Measurements from ENCODE around the gene THBS2.
"Not testable (repeated sequence)": the region's sequence is repeated elsewhere in the genome, so short reads cannot be mapped to it uniquely, and the experiment has no call there.

THBS2 gene

GRCh38 chr6:169277619-169278018 lies 24.0 kb upstream of the THBS2 start:
- DNase-seq = no peak
- intact Hi-C loops (cut with DNase I) = no loop called here

DNA sequence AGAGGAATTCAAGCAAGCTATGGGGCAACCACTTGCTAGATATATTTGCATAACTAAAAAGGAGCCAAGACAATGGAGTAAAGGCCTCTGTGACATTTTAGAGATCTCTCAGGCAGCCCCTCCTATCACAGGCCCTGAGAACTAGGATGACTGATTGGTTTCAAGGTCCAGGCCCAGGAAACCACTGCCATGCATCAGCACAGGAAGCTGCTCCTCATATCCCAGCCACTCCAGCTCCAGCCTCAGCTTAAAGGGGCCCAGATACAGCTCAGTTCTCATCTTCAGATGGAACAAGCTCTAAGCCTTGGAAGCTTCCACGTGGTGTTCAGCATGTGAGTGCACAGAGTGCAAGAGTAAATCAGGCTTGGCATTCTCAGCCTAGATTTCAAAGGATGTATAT lies 21.1 kb upstream of the THBS2 start:
- no peak for DNase-seq
- intact Hi-C loops (cut with DNase I) = no loop called here

DNA sequence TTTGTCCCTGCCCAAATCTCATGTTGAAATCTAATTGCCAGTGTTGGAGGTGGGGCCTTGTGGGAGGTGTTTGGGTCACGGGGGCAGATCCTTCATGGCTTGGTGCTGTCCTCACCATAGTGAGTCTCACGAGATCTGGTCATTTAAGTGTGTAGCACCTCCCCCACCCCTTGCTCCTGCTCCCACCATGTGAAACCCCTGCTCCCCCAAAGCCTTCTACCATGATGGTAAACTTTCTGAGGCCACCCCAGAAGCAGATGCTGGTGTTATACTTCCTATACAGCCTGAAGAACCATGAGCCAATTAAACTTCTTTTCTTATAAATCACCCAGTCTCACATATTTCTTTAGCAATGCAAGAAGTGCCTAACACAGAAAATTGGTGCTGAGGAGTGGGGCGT lies 19.9 kb upstream of the THBS2 start:
- intact Hi-C loops (cut with DNase I) = no loop called here

DNA sequence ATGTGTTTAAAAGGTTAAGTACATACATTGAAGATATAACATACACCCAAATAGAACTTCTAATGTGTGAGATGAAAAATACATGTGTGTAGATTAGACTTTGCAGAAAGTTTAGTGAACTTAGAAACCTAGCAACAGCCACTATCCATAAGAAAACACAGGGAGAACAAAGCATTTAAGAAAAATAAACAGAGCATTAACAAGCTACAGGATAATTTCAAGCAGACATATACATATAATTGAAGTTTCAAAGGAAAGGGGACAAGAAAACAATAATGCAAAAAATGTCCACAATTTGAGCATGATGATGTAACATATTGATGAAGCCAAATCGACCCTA lies 18.2 kb upstream of the THBS2 start:
- DNase-seq = no peak
- intact Hi-C loops (cut with DNase I) = no loop called here

More for the DNA sequence above, 19.9 kb upstream of the THBS2 start:
- DNase-seq = no peak

DNA sequence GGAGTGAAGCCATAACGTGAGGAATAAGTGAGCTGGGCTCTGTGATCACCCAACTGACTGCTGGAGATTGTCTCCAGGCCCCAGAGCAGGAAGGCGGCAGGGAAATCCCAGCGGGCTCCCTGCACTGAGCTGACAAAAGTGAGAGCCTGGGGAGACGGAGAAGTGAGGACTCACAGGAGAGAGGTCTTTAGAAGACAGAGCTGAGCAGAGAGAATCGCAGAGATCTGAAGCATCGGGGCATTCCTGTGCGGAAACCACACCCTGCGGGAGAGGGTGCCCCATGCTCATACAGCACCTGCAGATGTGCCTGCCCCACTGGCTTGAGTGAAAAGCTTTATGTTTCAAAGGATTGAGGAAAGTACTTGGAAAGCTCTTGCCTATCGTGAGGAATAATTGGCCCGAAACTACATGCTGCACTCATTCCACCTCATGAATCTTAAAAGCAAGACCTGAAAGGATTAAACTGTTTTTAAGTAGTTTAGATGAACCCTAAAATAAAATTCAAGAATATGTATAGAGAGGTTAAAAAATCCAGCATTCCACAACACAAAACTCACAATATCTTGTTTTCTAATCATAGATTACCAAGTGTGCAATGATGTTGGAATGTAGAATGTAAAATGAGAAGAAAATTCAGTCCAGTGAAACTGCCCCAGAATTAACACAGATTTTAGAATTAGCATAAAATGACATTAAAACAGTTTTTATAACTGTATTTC lies 17.7 kb upstream of the THBS2 start:
- intact Hi-C loops (cut with DNase I) = no loop called here
- no peak for DNase-seq

DNA sequence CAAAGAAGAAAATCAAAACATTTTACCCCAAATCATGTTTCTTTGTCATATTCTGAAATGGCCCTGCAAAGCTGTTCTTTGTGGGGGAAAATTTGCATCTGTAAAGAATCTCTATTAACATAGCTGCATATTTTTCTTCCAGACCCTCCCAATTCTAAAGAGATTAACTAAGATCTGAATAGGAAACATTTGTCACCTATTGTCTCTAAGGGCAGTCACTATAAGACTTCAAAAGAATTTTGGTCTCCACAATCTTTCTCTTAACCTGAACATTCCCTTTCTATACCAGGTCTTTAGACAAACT lies 16.4 kb upstream of the THBS2 start:
- intact Hi-C loops (cut with DNase I); DNase-seq: not testable (repeated sequence)

- intact Hi-C loops (cut with DNase I) = no loop called here
- DNase-seq = no peak
Measured at GRCh38 chr6:169269180-169270076, 15.8 kb upstream of the THBS2 start.

DNA sequence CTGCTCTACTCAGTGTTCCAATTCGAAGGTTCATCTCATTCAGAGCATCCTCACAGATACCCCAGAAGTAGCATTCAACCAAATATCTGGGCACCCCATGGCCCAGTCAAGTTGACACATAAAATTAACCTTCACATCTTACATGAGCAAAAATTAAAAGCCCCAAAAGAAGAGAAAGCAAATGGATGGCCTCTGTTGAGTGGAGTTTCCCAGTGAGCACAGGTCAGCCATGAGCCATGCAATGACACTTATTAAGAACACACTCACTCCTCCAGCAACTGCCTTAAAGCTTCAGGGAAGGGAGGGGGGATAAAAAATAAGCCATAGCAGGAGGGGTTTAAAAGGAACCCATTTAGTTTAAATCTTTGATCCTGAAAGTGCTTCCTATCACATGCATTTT lies 14.6 kb upstream of the THBS2 start:
- intact Hi-C loops (cut with DNase I) = no loop called here
- no peak for DNase-seq

DNA sequence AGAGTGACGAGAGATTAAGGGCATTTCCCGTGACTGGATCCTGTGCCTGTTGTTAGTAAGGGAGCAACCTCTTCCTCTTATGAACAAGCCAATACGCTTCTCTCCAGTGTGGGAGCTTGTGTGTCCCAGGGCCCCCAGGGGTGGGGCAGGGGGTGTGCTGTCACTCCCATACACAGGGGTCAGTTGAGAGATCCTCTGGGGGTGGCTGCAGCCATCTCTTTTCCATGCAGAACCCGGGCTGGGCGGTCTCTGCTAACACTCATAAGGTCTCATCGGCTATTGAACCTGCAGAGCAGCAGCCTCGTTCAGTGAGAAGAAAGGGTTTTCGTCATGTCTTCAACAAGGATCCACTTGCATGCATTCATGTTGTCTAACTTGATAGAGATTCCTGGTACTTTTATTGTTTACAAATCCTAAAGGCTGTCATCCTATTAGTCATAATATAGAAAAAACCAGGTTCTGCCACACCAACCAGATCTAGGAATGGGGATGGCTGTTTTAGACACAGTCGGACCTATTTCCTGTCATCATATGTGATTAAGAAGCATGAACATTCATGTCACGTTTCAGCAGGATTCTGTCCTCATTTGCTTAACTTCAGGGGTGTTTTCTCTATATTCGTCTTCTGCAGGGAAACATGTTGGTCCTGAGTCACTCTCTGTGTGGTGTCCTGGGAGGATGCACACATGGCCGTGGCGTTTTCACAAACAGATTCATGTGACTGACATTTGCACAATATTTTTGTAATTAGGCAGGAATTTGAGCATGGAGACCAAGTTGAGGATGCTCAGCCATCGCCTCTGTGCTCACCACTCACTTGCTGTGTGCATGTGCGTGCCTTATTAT lies 13.3 kb upstream of the THBS2 start:
- intact Hi-C loops (cut with DNase I) = no loop called here
- DNase-seq = peak in 1 of 42 donors; percentile 33

DNA sequence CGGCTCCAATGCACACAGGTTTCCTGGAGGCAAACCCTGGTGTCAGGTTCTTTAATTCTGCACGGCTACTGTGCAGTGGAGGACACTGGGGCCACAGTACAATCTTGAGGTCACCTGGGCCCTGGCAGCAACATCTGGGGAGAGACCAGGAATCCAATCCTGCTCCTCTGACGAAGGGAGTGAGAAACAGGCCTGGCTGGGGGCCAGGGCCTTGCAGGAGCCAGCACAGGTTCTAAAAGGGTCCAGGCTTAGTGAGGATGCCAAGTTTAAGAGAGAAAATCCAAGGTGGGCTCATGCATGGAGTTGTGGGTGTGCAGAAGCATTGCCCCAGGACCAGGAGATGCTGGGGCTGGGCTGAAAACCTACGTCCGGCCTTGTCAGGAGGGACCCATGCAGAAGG lies 12.6 kb upstream of the THBS2 start:
- no peak for DNase-seq
- intact Hi-C loops (cut with DNase I) = no loop called here

DNA sequence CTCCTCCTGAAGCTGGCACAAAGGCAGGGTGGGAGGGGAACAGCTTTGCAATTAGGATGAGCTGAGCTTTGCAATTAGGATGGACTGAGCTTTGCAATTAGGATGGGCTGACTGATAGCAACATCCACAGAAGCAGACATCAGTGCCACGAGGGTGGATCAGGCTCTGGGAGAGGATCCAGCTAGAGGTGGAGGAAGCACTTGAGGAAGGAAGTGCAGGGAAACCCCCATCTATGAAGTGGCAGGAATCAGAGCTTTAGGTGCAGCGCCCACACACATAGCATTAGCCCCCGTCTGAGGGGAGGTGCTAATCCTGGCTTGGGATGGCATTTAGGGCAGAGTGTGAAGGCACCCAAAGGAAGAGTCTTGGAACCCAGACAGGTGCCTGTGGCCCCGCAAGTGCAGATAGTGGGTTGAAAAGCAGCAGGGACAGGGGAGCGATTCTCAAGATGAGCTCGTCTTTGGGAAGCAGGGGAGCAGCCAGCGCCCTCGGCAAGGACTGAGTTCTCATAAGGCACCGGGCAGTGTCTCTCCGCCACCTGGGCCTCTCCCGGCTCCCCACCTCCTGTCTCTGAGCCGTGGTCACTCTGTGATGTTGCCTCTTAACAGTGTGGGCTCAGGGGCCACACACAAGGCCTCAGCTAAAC lies 12.0 kb upstream of the THBS2 start:
- intact Hi-C loops (cut with DNase I) = no loop called here
- peak in 7 of 42 donors; percentile 27 to 55 (median 43) for DNase-seq

GRCh38 chr6:169263836-169264608 lies 10.4 kb upstream of the THBS2 start:
- intact Hi-C loops (cut with DNase I) = no loop called here
- DNase-seq = peak in 40 of 42 donors; percentile 28 to 87 (median 65)

GRCh38 chr6:169263374-169263773 lies 9.7 kb upstream of the THBS2 start:
- DNase-seq = no peak
- intact Hi-C loops (cut with DNase I) = no loop called here

- DNase-seq = peak in 1 of 42 donors; percentile 36
- intact Hi-C loops (cut with DNase I) = not testable (repeated sequence)
Measured at GRCh38 chr6:169262602-169263001, 9.0 kb upstream of the THBS2 start.

- intact Hi-C loops (cut with DNase I) = no loop called here
Measured at GRCh38 chr6:169256518-169256917, 2.9 kb upstream of the THBS2 start.

DNA sequence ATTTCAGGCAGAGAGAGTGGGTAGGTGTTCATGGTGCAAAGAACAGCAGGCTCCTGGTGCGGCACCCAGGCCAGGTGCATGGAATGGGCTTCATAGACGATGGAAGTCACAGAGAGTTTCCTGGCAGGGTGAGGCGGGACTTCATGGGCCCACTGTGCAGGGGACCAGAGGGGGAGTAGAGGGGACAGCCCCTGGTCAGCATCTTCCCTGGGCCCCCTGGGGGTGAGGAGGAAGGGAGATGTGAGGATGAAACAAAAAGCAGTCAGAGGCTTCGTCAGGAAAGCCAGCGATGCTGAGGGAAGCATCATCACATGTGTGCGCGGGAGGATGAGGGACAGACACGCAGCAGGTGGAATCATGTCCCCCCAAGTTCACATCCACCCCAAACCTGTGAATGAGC lies 2.4 kb upstream of the THBS2 start:
- peak in 1 of 42 donors; percentile 32 for DNase-seq
- intact Hi-C loops (cut with DNase I) = no loop called here

More at GRCh38 chr6:169256518-169256917, 2.9 kb upstream of the THBS2 start:
- no peak for DNase-seq

- DNase-seq = peak in 1 of 42 donors; percentile 39
- intact Hi-C loops (cut with DNase I) = no loop called here
Measured at GRCh38 chr6:169255643-169256042, 2.0 kb upstream of the THBS2 start.

- intact Hi-C loops (cut with DNase I) = no loop called here
- DNase-seq = peak in 1 of 42 donors; percentile 41
Measured at GRCh38 chr6:169254456-169255316, 1.0 kb upstream of the THBS2 start.
